HAP-1 (cell line): ENCODE data around the gene OR6K6.

Experiments
- DNase-seq, 2 experiments: peaks; one replicate each; pipeline ENCODE4 v3.0.0-alpha.2; 2016 to 2020; ENCODE audit warnings: low spot score in 2 of 2
- H3K27me3 ChIP-seq: fragments of 250-450 bp; sonication (Bioruptor Pico); 2 replicates; pipeline ENCODE4 v1.5.1; 2020; ENCODE audit warnings: low read depth, mild to moderate bottlenecking, moderate library complexity
- H3K36me3 ChIP-seq: fragments of 250-450 bp; sonication (Bioruptor Pico); replicated peaks from 2 replicates; pipeline ENCODE4 v1.5.1; 2020; ENCODE audit warnings: mild to moderate bottlenecking
- H3K4me1 ChIP-seq: fragments of 250-450 bp; sonication (Bioruptor Pico); 2 replicates; pipeline ENCODE4 v1.5.1; 2020; ENCODE audit warnings: mild to moderate bottlenecking
- H3K4me3 ChIP-seq: fragments of 250-450 bp; sonication (Bioruptor Pico); 2 replicates; pipeline ENCODE4 v1.5.1; 2020; ENCODE audit warnings: mild to moderate bottlenecking, moderate library complexity
- H3K9me3 ChIP-seq: fragments of 250-450 bp; sonication (Bioruptor Pico); 2 replicates; pipeline ENCODE4 v1.5.1; 2020; ENCODE audit warnings: mild to moderate bottlenecking, moderate library complexity
- in situ Hi-C: fragments of 300-500 bp; cut with MboI; formaldehyde crosslinking; loops from 3 replicates; pipeline ENCODE4 v1.14.3; 2020; ENCODE audit warnings: low sequenced_read_pairs, inconsistent platforms, mixed read lengths

The OR6K6 gene

GRCh38 chr1:158754420-158754819 lies at the start of gene OR6K6:
TSS of gene OR6K6 (plus strand) at chr1:158754720. CDS start at chr1:158754888, 168 bp downstream.
- Histone ChIP-seq H3K4me3 (no peak within 1 kb of the TSS), H3K9me3 (no peaks in the 10 kb centered on the region), H3K27me3 (no peaks in the 10 kb centered on the region), H3K4me1 (no peaks in the 10 kb centered on the region), H3K36me3 (no peaks in the 10 kb centered on the region)
- in situ Hi-C loops = no loop called here
- no peak for DNase-seq

- DNase-seq = no peak
- H3K36me3 ChIP-seq = no peaks in the 10 kb centered on the region
Observed at GRCh38 chr1:158706096-158706495, 48.4 kb upstream of the OR6K6 start.

GRCh38 chr1:158711098-158711497 lies 43.4 kb upstream of the OR6K6 start:
- H3K27me3 ChIP-seq = no peaks in the 10 kb centered on the region
- H3K9me3 ChIP-seq = no peaks in the 10 kb centered on the region
- no peak overlapping the region for H3K4me3 ChIP-seq
- no peak for DNase-seq
- in situ Hi-C loops = no loop called here
- no peaks in the 10 kb centered on the region for H3K4me1 ChIP-seq
- no peaks in the 10 kb centered on the region for H3K36me3 ChIP-seq

More at GRCh38 chr1:158706096-158706495, 48.4 kb upstream of the OR6K6 start:
- Histone ChIP-seq H3K27me3 (no peaks in the 10 kb centered on the region), H3K9me3 (no peaks in the 10 kb centered on the region), H3K4me3 (no peak overlapping the region), H3K4me1 (no peaks in the 10 kb centered on the region)
- in situ Hi-C loops = no loop called here

GRCh38 chr1:158714754-158715153 lies 39.8 kb upstream of the OR6K6 start:
- H3K36me3 ChIP-seq = no peaks in the 10 kb centered on the region
- H3K27me3 ChIP-seq = no peaks in the 10 kb centered on the region
- H3K9me3 ChIP-seq = no peaks in the 10 kb centered on the region
- in situ Hi-C loops = no loop called here
- no peak overlapping the region for H3K4me3 ChIP-seq
- no peaks in the 10 kb centered on the region for H3K4me1 ChIP-seq
- no peak for DNase-seq

- Histone ChIP-seq H3K4me1 (no peaks in the 10 kb centered on the region), H3K9me3 (no peaks in the 10 kb centered on the region), H3K27me3 (no peaks in the 10 kb centered on the region), H3K4me3 (no peak overlapping the region), H3K36me3 (no peaks in the 10 kb centered on the region)
- in situ Hi-C loops = no loop called here
- no peak for DNase-seq
Observed at GRCh38 chr1:158716335-158716734, 38.2 kb upstream of the OR6K6 start.

- in situ Hi-C loops = no loop called here
- Histone ChIP-seq H3K4me1 (no peaks in the 10 kb centered on the region), H3K4me3 (no peak overlapping the region), H3K9me3 (no peaks in the 10 kb centered on the region), H3K36me3 (no peaks in the 10 kb centered on the region), H3K27me3 (no peaks in the 10 kb centered on the region)
- DNase-seq = no peak
Observed at GRCh38 chr1:158717344-158717743, 37.2 kb upstream of the OR6K6 start.

GRCh38 chr1:158719664-158720063 lies 34.9 kb upstream of the OR6K6 start:
- Histone ChIP-seq H3K4me1 (no peaks in the 10 kb centered on the region), H3K36me3 (no peaks in the 10 kb centered on the region), H3K4me3 (no peak overlapping the region), H3K27me3 (no peaks in the 10 kb centered on the region), H3K9me3 (no peaks in the 10 kb centered on the region)
- in situ Hi-C loops = no loop called here
- no peak for DNase-seq

- in situ Hi-C loops = no loop called here
- no peak for DNase-seq
- Histone ChIP-seq H3K27me3 (no peaks in the 10 kb centered on the region), H3K9me3 (no peaks in the 10 kb centered on the region), H3K4me3 (no peak within 1 kb of the TSS), H3K4me1 (no peaks in the 10 kb centered on the region), H3K36me3 (no peaks in the 10 kb centered on the region)
Observed at GRCh38 chr1:158720620-158721019, 33.9 kb upstream of the OR6K6 start, which contains the start of gene OR6K3. TSS of gene OR6K3 (minus strand) at chr1:158720720. CDS start at chr1:158718115, 2,605 bp downstream.

GRCh38 chr1:158724442-158724841 lies 30.1 kb upstream of the OR6K6 start:
- Histone ChIP-seq H3K4me3 (no peak overlapping the region), H3K9me3 (no peaks in the 10 kb centered on the region), H3K4me1 (no peaks in the 10 kb centered on the region), H3K27me3 (no peaks in the 10 kb centered on the region), H3K36me3 (no peaks in the 10 kb centered on the region)
- no peak for DNase-seq
- in situ Hi-C loops = no loop called here

- H3K27me3 ChIP-seq = no peaks in the 10 kb centered on the region
- H3K4me1 ChIP-seq = no peaks in the 10 kb centered on the region
- in situ Hi-C loops = no loop called here
- no peak for DNase-seq
- no peak overlapping the region for H3K4me3 ChIP-seq
- H3K36me3 ChIP-seq = no peaks in the 10 kb centered on the region
- no peaks in the 10 kb centered on the region for H3K9me3 ChIP-seq
Observed at GRCh38 chr1:158728510-158729225, 25.9 kb upstream of the OR6K6 start.

GRCh38 chr1:158730453-158730852 lies 24.1 kb upstream of the OR6K6 start:
- Histone ChIP-seq H3K36me3 (no peaks in the 10 kb centered on the region), H3K27me3 (no peaks in the 10 kb centered on the region), H3K4me3 (no peak overlapping the region), H3K9me3 (no peaks in the 10 kb centered on the region), H3K4me1 (no peaks in the 10 kb centered on the region)
- in situ Hi-C loops = no loop called here
- DNase-seq = no peak

- Histone ChIP-seq H3K4me1 (no peaks in the 10 kb centered on the region), H3K4me3 (no peak overlapping the region), H3K36me3 (no peaks in the 10 kb centered on the region), H3K9me3 (no peaks in the 10 kb centered on the region), H3K27me3 (no peaks in the 10 kb centered on the region)
- no peak for DNase-seq
- in situ Hi-C loops = no loop called here
Observed at GRCh38 chr1:158731707-158732106, 22.8 kb upstream of the OR6K6 start.

- no peaks in the 10 kb centered on the region for H3K4me1 ChIP-seq
- no peaks in the 10 kb centered on the region for H3K36me3 ChIP-seq
- in situ Hi-C loops = no loop called here
- no peaks in the 10 kb centered on the region for H3K9me3 ChIP-seq
- no peak overlapping the region for H3K4me3 ChIP-seq
- no peak for DNase-seq
- no peaks in the 10 kb centered on the region for H3K27me3 ChIP-seq
Observed at GRCh38 chr1:158732524-158732923, 22.0 kb upstream of the OR6K6 start.

GRCh38 chr1:158735848-158736247 lies 18.7 kb upstream of the OR6K6 start:
- Histone ChIP-seq H3K36me3 (no peaks in the 10 kb centered on the region), H3K9me3 (no peaks in the 10 kb centered on the region), H3K27me3 (no peaks in the 10 kb centered on the region), H3K4me1 (no peaks in the 10 kb centered on the region), H3K4me3 (no peak overlapping the region)
- DNase-seq = no peak
- in situ Hi-C loops = no loop called here
